ENCODE data around the gene MOCS1. TPM values are rescaled to one million over a fixed set of nuclear protein-coding genes. Genes with fewer than 3 reads are reported as not detected.

The MOCS1 gene
- total RNA-seq, 4 donors from 2014 or later: 23.4 to 39.8 (median 33.1) TPM

DNA sequence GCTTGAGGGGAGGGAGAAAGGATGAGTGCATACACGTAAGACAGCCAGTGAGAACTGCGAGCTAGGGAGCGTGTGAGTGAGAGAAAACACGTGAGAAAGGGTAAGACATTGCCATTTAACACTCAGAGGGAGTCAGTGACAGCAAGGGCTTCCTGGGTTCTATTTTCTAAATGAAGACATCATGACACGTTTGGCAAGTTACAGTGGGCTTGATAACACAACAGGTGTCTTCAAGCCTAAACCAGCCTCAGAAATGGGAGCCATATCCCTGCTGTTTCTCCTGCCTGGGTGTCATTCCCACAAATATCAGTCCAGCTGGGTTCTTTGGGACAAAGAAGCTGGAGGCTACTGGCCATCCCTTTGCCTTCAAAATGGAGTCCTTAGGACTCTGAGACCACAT is 16.9 kb upstream of the MOCS1 start:
- Histone ChIP-seq H3K27me3 (no peaks in the 10 kb centered on the region), H3K27ac (no peak overlapping the region), H3K4me3 (replicated peaks in 1 of 3) (no peak overlapping the region), H3K36me3 (no peaks in the 10 kb centered on the region), H3K4me1 (no peaks in the 10 kb centered on the region), H3K9me3 (no peaks in the 10 kb centered on the region)
- no peak for DNase-seq
- TF ChIP-seq, protein P1, sequence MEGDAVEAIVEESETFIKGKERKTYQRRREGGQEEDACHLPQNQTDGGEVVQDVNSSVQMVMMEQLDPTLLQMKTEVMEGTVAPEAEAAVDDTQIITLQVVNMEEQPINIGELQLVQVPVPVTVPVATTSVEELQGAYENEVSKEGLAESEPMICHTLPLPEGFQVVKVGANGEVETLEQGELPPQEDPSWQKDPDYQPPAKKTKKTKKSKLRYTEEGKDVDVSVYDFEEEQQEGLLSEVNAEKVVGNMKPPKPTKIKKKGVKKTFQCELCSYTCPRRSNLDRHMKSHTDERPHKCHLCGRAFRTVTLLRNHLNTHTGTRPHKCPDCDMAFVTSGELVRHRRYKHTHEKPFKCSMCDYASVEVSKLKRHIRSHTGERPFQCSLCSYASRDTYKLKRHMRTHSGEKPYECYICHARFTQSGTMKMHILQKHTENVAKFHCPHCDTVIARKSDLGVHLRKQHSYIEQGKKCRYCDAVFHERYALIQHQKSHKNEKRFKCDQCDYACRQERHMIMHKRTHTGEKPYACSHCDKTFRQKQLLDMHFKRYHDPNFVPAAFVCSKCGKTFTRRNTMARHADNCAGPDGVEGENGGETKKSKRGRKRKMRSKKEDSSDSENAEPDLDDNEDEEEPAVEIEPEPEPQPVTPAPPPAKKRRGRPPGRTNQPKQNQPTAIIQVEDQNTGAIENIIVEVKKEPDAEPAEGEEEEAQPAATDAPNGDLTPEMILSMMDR (IDR thresholded peaks at IDR 0.05): no peak
- no peak for TF ChIP-seq POLR2A (IDR thresholded peaks at IDR 0.05)
- 86 to 92% methylated on average over 5 of the region's 5 CpGs for WGBS, 2 donors
- intact Hi-C loops (cut with DNase I): no loop called here

DNA sequence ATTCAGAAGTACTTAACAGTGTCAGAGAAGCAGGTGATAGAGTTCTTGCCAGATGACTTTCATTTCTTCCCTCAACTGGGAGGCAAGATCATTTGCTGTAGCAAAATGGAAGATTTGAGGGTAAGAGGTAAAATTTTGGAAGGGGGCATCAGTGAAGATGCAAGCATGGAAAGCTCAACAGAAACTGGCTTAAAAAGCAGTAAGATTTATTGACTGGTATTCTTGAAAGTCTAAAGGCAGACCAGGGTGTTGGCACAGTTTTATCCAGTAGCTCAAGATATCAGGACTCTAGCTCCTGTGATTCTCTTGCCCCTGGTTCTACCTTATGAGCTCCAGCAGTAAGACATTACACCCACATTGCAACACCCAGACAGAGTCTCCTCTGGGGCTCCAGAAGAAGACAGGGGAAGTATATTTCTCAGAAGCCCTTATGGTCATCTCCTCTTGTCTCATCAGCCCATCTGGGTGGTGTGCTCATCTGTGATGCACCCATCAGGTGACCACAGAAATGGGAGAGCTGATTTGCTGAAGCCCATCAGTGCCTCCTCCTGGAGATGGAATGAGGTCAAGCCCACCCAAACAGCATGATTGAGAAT is 16.0 kb upstream of the MOCS1 start:
- no peaks in the 10 kb centered on the region for H3K27me3 ChIP-seq
- intact Hi-C loops (cut with DNase I): no loop called here
- H3K9me3 ChIP-seq: no peaks in the 10 kb centered on the region
- H3K36me3 ChIP-seq: no peaks in the 10 kb centered on the region
- TF ChIP-seq, protein P1 (IDR thresholded peaks at IDR 0.05): no peak
- TF ChIP-seq POLR2A (IDR thresholded peaks at IDR 0.05): no peak
- H3K27ac ChIP-seq: no peak overlapping the region
- no peak for DNase-seq
- no peak overlapping the region for H3K4me3 ChIP-seq (replicated peaks in 1 of 3)
- no peaks in the 10 kb centered on the region for H3K4me1 ChIP-seq

GRCh38 chr6:39948199-39948791 is 14.0 kb upstream of the MOCS1 start:
- Histone ChIP-seq H3K4me3 (replicated peaks in 1 of 3) (no peak overlapping the region), H3K27me3 (no peaks in the 10 kb centered on the region), H3K27ac (no peak overlapping the region), H3K4me1 (no peaks in the 10 kb centered on the region), H3K36me3 (no peaks in the 10 kb centered on the region), H3K9me3 (no peaks in the 10 kb centered on the region)
- 84 to 89% methylated on average over 5 of the region's 5 CpGs for WGBS, 2 donors
- TF ChIP-seq, protein P1 (IDR thresholded peaks at IDR 0.05): no peak
- no peak for TF ChIP-seq POLR2A (IDR thresholded peaks at IDR 0.05)
- DNase-seq: no peak
- intact Hi-C loops (cut with DNase I): no loop called here

GRCh38 chr6:39947611-39948068 is 13.4 kb upstream of the MOCS1 start:
- Histone ChIP-seq H3K9me3 (no peaks in the 10 kb centered on the region), H3K27me3 (no peaks in the 10 kb centered on the region), H3K4me1 (no peaks in the 10 kb centered on the region), H3K4me3 (replicated peaks in 1 of 3) (no peak overlapping the region), H3K27ac (no peak overlapping the region), H3K36me3 (no peaks in the 10 kb centered on the region)
- WGBS, 2 donors: 76 to 77% methylated on average over 5 of the region's 5 CpGs
- DNase-seq: no peak
- TF ChIP-seq POLR2A (IDR thresholded peaks at IDR 0.05): no peak
- TF ChIP-seq, protein P1 (IDR thresholded peaks at IDR 0.05): no peak
- intact Hi-C loops (cut with DNase I): no loop called here

DNA sequence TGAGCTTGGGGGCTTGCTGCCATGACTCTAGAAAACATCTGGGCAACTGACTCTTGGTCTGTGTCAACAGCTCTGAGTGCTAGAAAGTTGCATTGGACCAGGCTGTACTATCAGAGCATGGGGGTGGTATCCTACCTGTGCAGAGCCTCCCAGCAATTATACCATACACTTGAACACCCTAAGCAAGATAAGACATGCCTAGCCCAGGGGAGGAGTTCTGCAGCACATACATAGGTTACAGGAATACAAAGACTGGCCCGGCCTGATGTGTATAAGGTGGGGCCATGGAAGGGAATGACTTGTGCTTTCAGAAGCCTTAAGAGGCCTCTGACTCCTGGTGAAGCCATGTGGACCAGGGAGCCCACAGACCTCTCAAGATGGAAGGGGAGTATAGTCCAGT is 11.4 kb upstream of the MOCS1 start:
- DNase-seq: no peak
- Histone ChIP-seq H3K4me1 (no peaks in the 10 kb centered on the region), H3K9me3 (no peaks in the 10 kb centered on the region), H3K27ac (no peak overlapping the region), H3K27me3 (no peaks in the 10 kb centered on the region), H3K36me3 (no peaks in the 10 kb centered on the region), H3K4me3 (replicated peaks in 1 of 3) (no peak overlapping the region)
- intact Hi-C loops (cut with DNase I): no loop called here
- TF ChIP-seq, protein P1 (IDR thresholded peaks at IDR 0.05): no peak
- TF ChIP-seq POLR2A (IDR thresholded peaks at IDR 0.05): no peak
- 82 to 100% methylated on average over 1 of the region's 1 CpG for WGBS, 2 donors

Data from thyroid gland (tissue), 4 donors.